WTC11 (cell line): Measurements from ENCODE around the gene PTEN. TPM values are rescaled to one million over a fixed set of nuclear protein-coding genes. Genes with fewer than 3 reads are reported as not detected.

Experiments
- ATF6 ChIP-seq: sonication (generic); formaldehyde crosslinking; IDR thresholded peaks from 2 replicates; pipeline ENCODE4 v1.8.1; 2023; ENCODE audit warnings: mild to moderate bottlenecking, missing genetic modification reagents
- CDX4 ChIP-seq: fragments of 250-450 bp; sonication (Bioruptor Pico); IDR thresholded peaks from 2 replicates; pipeline ENCODE4 v1.9.0; 2021; ENCODE audit warnings: moderate library complexity, mild to moderate bottlenecking, inconsistent platforms, borderline replicate concordance
- CREB1 ChIP-seq: sonication (generic); formaldehyde crosslinking; IDR thresholded peaks from 2 replicates; pipeline ENCODE4 v1.8.0; 2023; ENCODE audit warnings: mild to moderate bottlenecking, missing genetic modification reagents
- CREM ChIP-seq: sonication (generic); formaldehyde crosslinking; IDR thresholded peaks from 2 replicates; pipeline ENCODE4 v1.8.1; 2022; ENCODE audit warnings: mild to moderate bottlenecking, missing genetic modification reagents, moderate library complexity
- E2F4 ChIP-seq: sonication (generic); formaldehyde crosslinking; IDR thresholded peaks from 2 replicates; pipeline ENCODE4 v1.8.1; 2022; ENCODE audit warnings: low read depth, mild to moderate bottlenecking, moderate library complexity, missing genetic modification reagents, borderline replicate concordance
- ELF4 ChIP-seq: sonication (generic); formaldehyde crosslinking; IDR thresholded peaks from 2 replicates; pipeline ENCODE4 v1.8.1; 2022; ENCODE audit warnings: low read depth, mild to moderate bottlenecking, moderate library complexity, missing genetic modification reagents
- ETV6 ChIP-seq: sonication (generic); formaldehyde crosslinking; IDR thresholded peaks from 2 replicates; pipeline ENCODE4 v1.8.1; 2022; ENCODE audit warnings: mild to moderate bottlenecking, missing genetic modification reagents
- FOXK1 ChIP-seq: sonication (generic); formaldehyde crosslinking; IDR thresholded peaks from 2 replicates; pipeline ENCODE4 v1.8.0; 2022; ENCODE audit warnings: mild to moderate bottlenecking, moderate library complexity, missing genetic modification reagents
- FOXP4 ChIP-seq: sonication (generic); formaldehyde crosslinking; IDR thresholded peaks from 2 replicates; pipeline ENCODE4 v1.8.0; 2022; ENCODE audit warnings: mild to moderate bottlenecking, missing genetic modification reagents
- GABPB1 ChIP-seq: sonication (generic); formaldehyde crosslinking; IDR thresholded peaks from 2 replicates; pipeline ENCODE4 v1.8.1; 2023; ENCODE audit warnings: mild to moderate bottlenecking, missing genetic modification reagents
- GRHL2 ChIP-seq: fragments of 250-450 bp; sonication (Bioruptor Pico); IDR thresholded peaks from 2 replicates; pipeline ENCODE4 v1.8.0; 2022; ENCODE audit warnings: mild to moderate bottlenecking, moderate library complexity; ENCODE audit not compliant: insufficient replicate concordance, severe bottlenecking
- HMGXB4 ChIP-seq: sonication (generic); formaldehyde crosslinking; IDR thresholded peaks from 2 replicates; pipeline ENCODE4 v1.8.1; 2023; ENCODE audit warnings: mild to moderate bottlenecking, moderate library complexity, missing genetic modification reagents
- IRF2 ChIP-seq: sonication (generic); formaldehyde crosslinking; IDR thresholded peaks from 2 replicates; pipeline ENCODE4 v1.8.0; 2022; ENCODE audit warnings: low read depth, missing genetic modification reagents, borderline replicate concordance
- KAT7 ChIP-seq: sonication (generic); formaldehyde crosslinking; IDR thresholded peaks from 2 replicates; pipeline ENCODE4 v1.8.1; 2023; ENCODE audit warnings: missing genetic modification reagents, mild to moderate bottlenecking, borderline replicate concordance
- MYBL2 ChIP-seq: sonication (generic); formaldehyde crosslinking; IDR thresholded peaks from 2 replicates; pipeline ENCODE4 v1.8.1; 2023; ENCODE audit warnings: mild to moderate bottlenecking, moderate library complexity, missing genetic modification reagents
- NFYB ChIP-seq: sonication (generic); formaldehyde crosslinking; conservative IDR thresholded peaks from 2 replicates; pipeline ENCODE4 v1.8.0; 2022; ENCODE audit warnings: low read depth, missing genetic modification reagents
- RELA ChIP-seq: sonication (generic); formaldehyde crosslinking; IDR thresholded peaks from 2 replicates; pipeline ENCODE4 v1.8.1; 2022; ENCODE audit warnings: missing genetic modification reagents, mild to moderate bottlenecking, borderline replicate concordance
- SP1 ChIP-seq: sonication (generic); formaldehyde crosslinking; conservative IDR thresholded peaks from 2 replicates; pipeline ENCODE4 v1.8.1; 2022; ENCODE audit warnings: missing genetic modification reagents
- STAT6 ChIP-seq: sonication (generic); formaldehyde crosslinking; conservative IDR thresholded peaks from 2 replicates; pipeline ENCODE4 v1.8.1; 2023; ENCODE audit warnings: mild to moderate bottlenecking, low read depth, missing genetic modification reagents, moderate library complexity
- TP53 ChIP-seq: sonication (generic); formaldehyde crosslinking; IDR thresholded peaks from 2 replicates; pipeline ENCODE4 v1.8.1; 2023; ENCODE audit warnings: mild to moderate bottlenecking, missing genetic modification reagents
- ZNF232 ChIP-seq: sonication (generic); formaldehyde crosslinking; IDR thresholded peaks from 2 replicates; pipeline ENCODE4 v1.8.0; 2022; ENCODE audit warnings: mild to moderate bottlenecking, missing genetic modification reagents
- ZNF423 ChIP-seq: fragments of 250-450 bp; sonication (Bioruptor Pico); IDR thresholded peaks from 2 replicates; pipeline ENCODE4 v2.1.2; 2022; ENCODE audit warnings: mild to moderate bottlenecking, moderate library complexity
- total RNA-seq: library from RNA; stranded (reverse); gene quantifications from 3 replicates; pipeline ENCODE4 v1.2.3, GENCODE V29; 2021
- TF ChIP-seq, protein P1 (sequence below): sonication (generic); formaldehyde crosslinking; IDR thresholded peaks from 2 replicates; pipeline ENCODE4 v1.8.0; 2022; ENCODE audit warnings: mild to moderate bottlenecking, missing genetic modification reagents
- TF ChIP-seq, protein P2 (sequence below): sonication (generic); formaldehyde crosslinking; IDR thresholded peaks from 2 replicates; pipeline ENCODE4 v1.8.1; 2022; ENCODE audit warnings: mild to moderate bottlenecking, missing genetic modification reagents, moderate library complexity, borderline replicate concordance

The PTEN gene
- total RNA-seq, 1 experiment from 2014 or later, result 54.2 TPM

- TF ChIP-seq TP53 (CRISPR knock-in tag) (peak; percentile 71; the same call in 1 of the 2 replicates), IRF2 (CRISPR knock-in tag) (no peak), ELF4 (CRISPR knock-in tag) (no peak), NFYB (CRISPR knock-in tag) (no peak), HMGXB4 (CRISPR knock-in tag) (peak; percentile 84), FOXK1 (CRISPR knock-in tag) (peak; percentile 28; the same call in 1 of the 2 replicates), CDX4 (CRISPR knock-in tag) (no peak), SP1 (peak; percentile 100), ZNF423 (no peak), E2F4 (CRISPR knock-in tag) (no peak), MYBL2 (CRISPR knock-in tag) (peak; percentile 84), ZNF232 (CRISPR knock-in tag) (no peak), CREB1 (CRISPR knock-in tag) (no peak; the same call in 1 of the 2 replicates), KAT7 (CRISPR knock-in tag) (peak; percentile 58; the same call in 1 of the 2 replicates), ATF6 (no peak), GRHL2 (CRISPR knock-in tag) (no peak), CREM (CRISPR knock-in tag) (peak; percentile 78; the same call in 1 of the 2 replicates), GABPB1 (CRISPR knock-in tag) (peak; percentile 63; the same call in 1 of the 2 replicates), STAT6 (CRISPR knock-in tag) (no peak), RELA (peak; percentile 85; the same call in 1 of the 2 replicates), ETV6 (CRISPR knock-in tag) (peak; percentile 62), FOXP4 (CRISPR knock-in tag) (no peak)
- TF ChIP-seq, protein P1, sequence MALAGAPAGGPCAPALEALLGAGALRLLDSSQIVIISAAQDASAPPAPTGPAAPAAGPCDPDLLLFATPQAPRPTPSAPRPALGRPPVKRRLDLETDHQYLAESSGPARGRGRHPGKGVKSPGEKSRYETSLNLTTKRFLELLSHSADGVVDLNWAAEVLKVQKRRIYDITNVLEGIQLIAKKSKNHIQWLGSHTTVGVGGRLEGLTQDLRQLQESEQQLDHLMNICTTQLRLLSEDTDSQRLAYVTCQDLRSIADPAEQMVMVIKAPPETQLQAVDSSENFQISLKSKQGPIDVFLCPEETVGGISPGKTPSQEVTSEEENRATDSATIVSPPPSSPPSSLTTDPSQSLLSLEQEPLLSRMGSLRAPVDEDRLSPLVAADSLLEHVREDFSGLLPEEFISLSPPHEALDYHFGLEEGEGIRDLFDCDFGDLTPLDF, result peak; percentile 62; the same call in 1 of the 2 replicates
- TF ChIP-seq, protein P2, sequence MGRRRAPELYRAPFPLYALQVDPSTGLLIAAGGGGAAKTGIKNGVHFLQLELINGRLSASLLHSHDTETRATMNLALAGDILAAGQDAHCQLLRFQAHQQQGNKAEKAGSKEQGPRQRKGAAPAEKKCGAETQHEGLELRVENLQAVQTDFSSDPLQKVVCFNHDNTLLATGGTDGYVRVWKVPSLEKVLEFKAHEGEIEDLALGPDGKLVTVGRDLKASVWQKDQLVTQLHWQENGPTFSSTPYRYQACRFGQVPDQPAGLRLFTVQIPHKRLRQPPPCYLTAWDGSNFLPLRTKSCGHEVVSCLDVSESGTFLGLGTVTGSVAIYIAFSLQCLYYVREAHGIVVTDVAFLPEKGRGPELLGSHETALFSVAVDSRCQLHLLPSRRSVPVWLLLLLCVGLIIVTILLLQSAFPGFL (CRISPR knock-in tag), result peak; percentile 10; the same call in 1 of the 2 replicates
Observed at GRCh38 chr10:87861953-87862678, 1.3 kb upstream of the PTEN start (continued).
